HCT116 (cell line): ENCODE data around the gene LRP11. TPM values are rescaled to one million over a fixed set of nuclear protein-coding genes. Genes with fewer than 3 reads are reported as not detected.

Experiments
- ATAC-seq: fragments of 200-7000 bp; cut with Tn5 transposase; 2 replicates; pipeline ENCODE4 v1.9.1; 2020; ENCODE audit warnings: mild to moderate bottlenecking, moderate library complexity
- BruUV-seq: library from RNA; stranded (reverse); fragments of 400-500 nt; replicated peaks from 2 replicates; lab custom pipeline; 2021; lab: Mats Ljungman, UMichigan
- CTCF ChIA-PET: fragments of 300-600 bp; sonication (Branson Sonifier 250); formaldehyde crosslinking; loops from one replicate; lab custom pipeline; 2021; ENCODE audit warnings: antibody characterized with exemption; lab: Charles Lee
- POLR2A ChIA-PET: fragments of 300-600, 350-600 bp; sonication (Branson Sonifier 250); formaldehyde crosslinking; loops from one replicate; lab custom pipeline; 2021; ENCODE audit warnings: antibody characterized with exemption; lab: Charles Lee
- RAD21 ChIA-PET, 2 experiments: fragments of 300-600 bp; sonication (Branson Sonifier 250); formaldehyde crosslinking; loops; one replicate each; lab custom pipeline; 2023; ENCODE audit warnings: low total read pairs in 2 of 2; ENCODE audit not compliant: uncharacterized antibody in 2 of 2, unreplicated experiment in 2 of 2, low non-redundant PET in 1 of 2; lab: Charles Lee
- DNase-seq: peaks from one replicate; pipeline ENCODE4 v3.0.0-alpha.2; 2010; ENCODE audit warnings: low read depth, low spot score
- H2AFZ ChIP-seq: fragments of 200-600 bp; shearing (Covaris generic), sonication (generic); 2 replicates; pipeline ENCODE4 v1.6.1; 2017; ENCODE audit warnings: low read depth, mixed run types, mixed read lengths, antibody characterized with exemption, low read length; ENCODE audit not compliant: poor library complexity, severe bottlenecking
- H3K27ac ChIP-seq: 2 replicates; pipeline ENCODE4 v1.5.1; 2012; ENCODE audit warnings: low read depth, low read length
- H3K27me3 ChIP-seq: fragments of 200-600 bp; sonication (generic); 2 replicates; pipeline ENCODE4 v1.6.1; 2016; ENCODE audit warnings: mixed run types, low read length, mixed read lengths; ENCODE audit not compliant: insufficient read depth
- H3K36me3 ChIP-seq, 2 experiments: fragments of 200-500 bp in 1 of 2; fragments of 200-600 bp in 1 of 2; sonication (Bioruptor generic) in 1 of 2; sonication (generic) in 1 of 2; 2 replicates each; pipeline versions ENCODE4 v1.5.1 to v1.6.1; 2014 to 2016; ENCODE audit warnings: low read length in 2 of 2, inconsistent platforms in 1 of 2, mixed read lengths in 1 of 2, mixed run types in 1 of 2; ENCODE audit not compliant: insufficient read depth in 2 of 2, control insufficient read depth in 1 of 2
- H3K4me1 ChIP-seq, 2 experiments: fragments of 200-600 bp in 1 of 2; sonication (generic) in 1 of 2; 2 replicates each; pipeline versions ENCODE4 v1.5.1 to v1.6.1; 2012 to 2017; ENCODE audit warnings: low read length in 2 of 2, inconsistent platforms in 1 of 2, mild to moderate bottlenecking in 1 of 2, mixed read lengths in 1 of 2, mixed run types in 1 of 2, moderate library complexity in 1 of 2; ENCODE audit not compliant: insufficient read depth in 2 of 2, control insufficient read depth in 1 of 2
- H3K4me2 ChIP-seq: fragments of 200-600 bp; sonication (generic); 2 replicates; pipeline ENCODE4 v1.6.1; 2017; ENCODE audit warnings: mixed run types, low read length, mixed read lengths
- H3K4me3 ChIP-seq, 2 experiments: fragments of 200-600 bp in 1 of 2; sonication (generic) in 1 of 2; replicated peaks in 1 of 2; 2 replicates each; pipeline ENCODE4 v1.5.1; 2011 to 2016; ENCODE audit warnings: low read length in 2 of 2, control low read depth in 1 of 2, low read depth in 1 of 2, mild to moderate bottlenecking in 1 of 2, mixed read lengths in 1 of 2, mixed run types in 1 of 2
- H3K79me2 ChIP-seq: fragments of 200-600 bp; sonication (generic); 2 replicates; pipeline ENCODE4 v1.6.1; 2017; ENCODE audit warnings: mild to moderate bottlenecking, mixed run types, low read length, moderate library complexity, mixed read lengths; ENCODE audit not compliant: insufficient read depth
- H3K9ac ChIP-seq: fragments of 200-600 bp; sonication (generic); 2 replicates; pipeline ENCODE4 v1.6.1; 2016; ENCODE audit warnings: low read length, mixed read lengths
- H3K9me2 ChIP-seq: fragments of 200-600 bp; sonication (generic), shearing (Covaris generic); 2 replicates; pipeline ENCODE4 v1.6.1; 2017; ENCODE audit warnings: mixed run types, mild to moderate bottlenecking, moderate library complexity; ENCODE audit not compliant: insufficient read depth
- H3K9me3 ChIP-seq, 2 experiments: fragments of 200-500 bp in 1 of 2; fragments of 200-600 bp in 1 of 2; sonication (Bioruptor generic) in 1 of 2; sonication (generic) in 1 of 2; 2 replicates each; pipeline ENCODE4 v1.6.1; 2014 to 2017; ENCODE audit warnings: low read length in 2 of 2, mixed read lengths in 2 of 2, inconsistent platforms in 1 of 2, low read depth in 1 of 2, mild to moderate bottlenecking in 1 of 2, mixed run types in 1 of 2, moderate library complexity in 1 of 2; ENCODE audit not compliant: control insufficient read depth in 1 of 2, insufficient read depth in 1 of 2
- H4K20me1 ChIP-seq: fragments of 200-600 bp; sonication (generic), shearing (Covaris generic); 2 replicates; pipeline ENCODE4 v1.6.1; 2017; ENCODE audit warnings: mixed run types, mild to moderate bottlenecking, moderate library complexity; ENCODE audit not compliant: insufficient read depth
- CBX3 ChIP-seq: IDR thresholded peaks from 2 replicates; pipeline ENCODE4 v1.6.1; 2012; ENCODE audit warnings: low read depth
- EGR1 ChIP-seq: IDR thresholded peaks from 2 replicates; pipeline ENCODE4 v1.6.1; 2012; ENCODE audit warnings: low read depth
- ELF1 ChIP-seq: IDR thresholded peaks from 2 replicates; pipeline ENCODE4 v1.6.1; 2012; ENCODE audit warnings: low read depth, borderline replicate concordance
- FOSL1 ChIP-seq: IDR thresholded peaks from 2 replicates; pipeline ENCODE4 v1.6.1; 2012; ENCODE audit warnings: low read depth
- POLR2AphosphoS5 ChIP-seq: IDR thresholded peaks from 2 replicates; pipeline ENCODE4 v1.6.1; 2011; ENCODE audit warnings: mild to moderate bottlenecking, low read depth, low read length, moderate library complexity
- SIN3A ChIP-seq: IDR thresholded peaks from 2 replicates; pipeline ENCODE4 v1.6.1; 2012; ENCODE audit warnings: low read depth
- SP1 ChIP-seq: IDR thresholded peaks from 2 replicates; pipeline ENCODE4 v1.6.1; 2012; ENCODE audit warnings: low read depth
- TCF7L2 ChIP-seq: IDR thresholded peaks from 2 replicates; pipeline ENCODE4 v1.7.0; 2011; ENCODE audit warnings: borderline replicate concordance, inconsistent platforms; ENCODE audit not compliant: insufficient read depth, insufficient read length; ENCODE audit errors: extremely low read depth
- YY1 ChIP-seq: IDR thresholded peaks from 2 replicates; pipeline ENCODE4 v1.6.1; 2011; ENCODE audit warnings: low read length, low read depth, moderate library complexity, mild to moderate bottlenecking; ENCODE audit not compliant: insufficient replicate concordance; ENCODE audit errors: extremely low read depth
- ZBTB33 ChIP-seq: IDR thresholded peaks from 2 replicates; pipeline ENCODE4 v1.6.1; 2011; ENCODE audit warnings: mild to moderate bottlenecking, low read length, moderate library complexity; ENCODE audit not compliant: insufficient replicate concordance; ENCODE audit errors: extremely low read depth
- ZNF274 ChIP-seq: fragments of 200-500 bp; sonication (Bioruptor generic); IDR thresholded peaks from 2 replicates; pipeline ENCODE4 v1.6.1; 2014; ENCODE audit warnings: mild to moderate bottlenecking, low read depth, low read length, inconsistent platforms
- intact Hi-C: fragments of 100-400 bp; cut with micrococcal nuclease; formaldehyde crosslinking; loops from 2 replicates; pipeline ENCODE4 v1.10.0; 2022
- total RNA-seq: library from RNA; stranded (reverse); gene quantifications from one replicate; pipeline ENCODE4 v1.2.1, GENCODE V29; 2021; ENCODE audit not compliant: unreplicated experiment
- TF ChIP-seq, protein P1 (sequence below): IDR thresholded peaks from 2 replicates; pipeline ENCODE4 v1.6.1; 2012; ENCODE audit warnings: low read depth
- TF ChIP-seq, protein P2 (sequence below), 3 experiments: fragments of 200-600 bp in 1 of 3; sonication (generic) in 1 of 3; IDR thresholded peaks in 2 of 3; conservative IDR thresholded peaks in 1 of 3; 2 replicates each; pipeline ENCODE4 v1.5.1; 2012 to 2017; ENCODE audit warnings: low read depth in 2 of 3, low read length in 2 of 3, antibody characterized with exemption in 1 of 3, borderline replicate concordance in 1 of 3, control low read depth in 1 of 3, mild to moderate bottlenecking in 1 of 3, mixed read lengths in 1 of 3, mixed run types in 1 of 3, moderate library complexity in 1 of 3; ENCODE audit not compliant: insufficient read depth in 1 of 3

LRP11 gene
- total RNA-seq, 1 experiment from 2014 or later, result 27.8 TPM

DNA sequence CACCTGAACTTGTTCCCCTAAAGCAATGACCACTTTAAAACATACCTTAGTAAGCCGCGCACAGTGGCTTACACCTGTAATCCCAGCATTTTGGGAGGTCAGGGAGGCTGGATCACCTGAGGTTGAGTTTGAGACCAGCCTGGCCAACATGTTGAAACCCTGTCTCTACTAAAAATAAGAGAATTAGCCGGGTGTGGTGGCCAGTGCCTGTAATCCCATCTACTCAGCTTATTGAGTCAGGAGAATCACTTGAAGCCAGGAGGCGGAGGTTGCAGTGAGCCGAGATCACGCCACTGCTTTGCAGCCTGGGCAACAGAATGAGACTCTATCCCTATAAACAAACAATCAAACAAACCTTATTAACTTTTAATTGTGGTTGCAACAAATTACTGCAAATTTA lies 35.3 kb upstream of the LRP11 start:
- intact Hi-C loops, result loop anchor here (5.0 kb wide), 1 partner anchor 252 kb away; the partner anchor contains the start of gene KATNA1

More for the DNA sequence above, 35.3 kb upstream of the LRP11 start:
- Histone ChIP-seq H3K4me2 (no peak overlapping the region), H3K9me3 (no peaks in the 10 kb centered on the region), H3K79me2 (no peaks in the 10 kb centered on the region), H3K27ac (no peak overlapping the region), H3K4me1 (peaks cover 38 to 40% of the 10 kb centered on the region in 2 experiments), H3K9me2 (no peaks in the 10 kb centered on the region), H3K9ac (no peak overlapping the region), H2AFZ (no peak overlapping the region), H3K27me3 (no peaks in the 10 kb centered on the region), H3K36me3 (no peaks in the 10 kb centered on the region), H4K20me1 (no peaks in the 10 kb centered on the region), H3K4me3 (no peak overlapping the region)
- CTCF ChIA-PET, result no interaction called here
- TF ChIP-seq ZNF274, result no peak
- no peak for TF ChIP-seq POLR2AphosphoS5
- TF ChIP-seq, protein P1, sequence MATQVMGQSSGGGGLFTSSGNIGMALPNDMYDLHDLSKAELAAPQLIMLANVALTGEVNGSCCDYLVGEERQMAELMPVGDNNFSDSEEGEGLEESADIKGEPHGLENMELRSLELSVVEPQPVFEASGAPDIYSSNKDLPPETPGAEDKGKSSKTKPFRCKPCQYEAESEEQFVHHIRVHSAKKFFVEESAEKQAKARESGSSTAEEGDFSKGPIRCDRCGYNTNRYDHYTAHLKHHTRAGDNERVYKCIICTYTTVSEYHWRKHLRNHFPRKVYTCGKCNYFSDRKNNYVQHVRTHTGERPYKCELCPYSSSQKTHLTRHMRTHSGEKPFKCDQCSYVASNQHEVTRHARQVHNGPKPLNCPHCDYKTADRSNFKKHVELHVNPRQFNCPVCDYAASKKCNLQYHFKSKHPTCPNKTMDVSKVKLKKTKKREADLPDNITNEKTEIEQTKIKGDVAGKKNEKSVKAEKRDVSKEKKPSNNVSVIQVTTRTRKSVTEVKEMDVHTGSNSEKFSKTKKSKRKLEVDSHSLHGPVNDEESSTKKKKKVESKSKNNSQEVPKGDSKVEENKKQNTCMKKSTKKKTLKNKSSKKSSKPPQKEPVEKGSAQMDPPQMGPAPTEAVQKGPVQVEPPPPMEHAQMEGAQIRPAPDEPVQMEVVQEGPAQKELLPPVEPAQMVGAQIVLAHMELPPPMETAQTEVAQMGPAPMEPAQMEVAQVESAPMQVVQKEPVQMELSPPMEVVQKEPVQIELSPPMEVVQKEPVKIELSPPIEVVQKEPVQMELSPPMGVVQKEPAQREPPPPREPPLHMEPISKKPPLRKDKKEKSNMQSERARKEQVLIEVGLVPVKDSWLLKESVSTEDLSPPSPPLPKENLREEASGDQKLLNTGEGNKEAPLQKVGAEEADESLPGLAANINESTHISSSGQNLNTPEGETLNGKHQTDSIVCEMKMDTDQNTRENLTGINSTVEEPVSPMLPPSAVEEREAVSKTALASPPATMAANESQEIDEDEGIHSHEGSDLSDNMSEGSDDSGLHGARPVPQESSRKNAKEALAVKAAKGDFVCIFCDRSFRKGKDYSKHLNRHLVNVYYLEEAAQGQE, result no peak
- no peak for TF ChIP-seq YY1
- TF ChIP-seq SP1, result no peak
- TF ChIP-seq EGR1, result no peak
- no peak for TF ChIP-seq SIN3A
- TF ChIP-seq ZBTB33, result no peak
- no peak for TF ChIP-seq ELF1
- TF ChIP-seq FOSL1, result no peak
- TF ChIP-seq CBX3, result no peak
- TF ChIP-seq, protein P2, sequence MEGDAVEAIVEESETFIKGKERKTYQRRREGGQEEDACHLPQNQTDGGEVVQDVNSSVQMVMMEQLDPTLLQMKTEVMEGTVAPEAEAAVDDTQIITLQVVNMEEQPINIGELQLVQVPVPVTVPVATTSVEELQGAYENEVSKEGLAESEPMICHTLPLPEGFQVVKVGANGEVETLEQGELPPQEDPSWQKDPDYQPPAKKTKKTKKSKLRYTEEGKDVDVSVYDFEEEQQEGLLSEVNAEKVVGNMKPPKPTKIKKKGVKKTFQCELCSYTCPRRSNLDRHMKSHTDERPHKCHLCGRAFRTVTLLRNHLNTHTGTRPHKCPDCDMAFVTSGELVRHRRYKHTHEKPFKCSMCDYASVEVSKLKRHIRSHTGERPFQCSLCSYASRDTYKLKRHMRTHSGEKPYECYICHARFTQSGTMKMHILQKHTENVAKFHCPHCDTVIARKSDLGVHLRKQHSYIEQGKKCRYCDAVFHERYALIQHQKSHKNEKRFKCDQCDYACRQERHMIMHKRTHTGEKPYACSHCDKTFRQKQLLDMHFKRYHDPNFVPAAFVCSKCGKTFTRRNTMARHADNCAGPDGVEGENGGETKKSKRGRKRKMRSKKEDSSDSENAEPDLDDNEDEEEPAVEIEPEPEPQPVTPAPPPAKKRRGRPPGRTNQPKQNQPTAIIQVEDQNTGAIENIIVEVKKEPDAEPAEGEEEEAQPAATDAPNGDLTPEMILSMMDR (IDR thresholded peaks at IDR 0.05 in 2 of 3, conservative IDR thresholded peaks at IDR 0.05 in 1 of 3; ENCODE audit: borderline replicate concordance in 1 of 3, insufficient read depth in 1 of 3, low read depth in 2 of 3, low read length in 2 of 3), result no peak
- no peak for TF ChIP-seq TCF7L2
- no peak for DNase-seq
- no TSS peak for BruUV-seq
- POLR2A ChIA-PET, result no interaction called here
- ATAC-seq, result no peak
- RAD21 ChIA-PET, result no interaction called here
